DMS153 treated with DMSO at 0.1 percent for 48 hours (cell line): ENCODE results near the gene RAMP3.
"Not testable (repeated sequence)": the region's sequence is repeated elsewhere in the genome, so short reads cannot be mapped to it uniquely, and the experiment has no call there.

Experiments
- DNase-seq: peaks from one replicate; lab custom pipeline; 2025; ENCODE audit not compliant: unreplicated experiment; lab: John Stamatoyannopoulos, UW

The RAMP3 gene, protein sequence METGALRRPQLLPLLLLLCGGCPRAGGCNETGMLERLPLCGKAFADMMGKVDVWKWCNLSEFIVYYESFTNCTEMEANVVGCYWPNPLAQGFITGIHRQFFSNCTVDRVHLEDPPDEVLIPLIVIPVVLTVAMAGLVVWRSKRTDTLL

DNA sequence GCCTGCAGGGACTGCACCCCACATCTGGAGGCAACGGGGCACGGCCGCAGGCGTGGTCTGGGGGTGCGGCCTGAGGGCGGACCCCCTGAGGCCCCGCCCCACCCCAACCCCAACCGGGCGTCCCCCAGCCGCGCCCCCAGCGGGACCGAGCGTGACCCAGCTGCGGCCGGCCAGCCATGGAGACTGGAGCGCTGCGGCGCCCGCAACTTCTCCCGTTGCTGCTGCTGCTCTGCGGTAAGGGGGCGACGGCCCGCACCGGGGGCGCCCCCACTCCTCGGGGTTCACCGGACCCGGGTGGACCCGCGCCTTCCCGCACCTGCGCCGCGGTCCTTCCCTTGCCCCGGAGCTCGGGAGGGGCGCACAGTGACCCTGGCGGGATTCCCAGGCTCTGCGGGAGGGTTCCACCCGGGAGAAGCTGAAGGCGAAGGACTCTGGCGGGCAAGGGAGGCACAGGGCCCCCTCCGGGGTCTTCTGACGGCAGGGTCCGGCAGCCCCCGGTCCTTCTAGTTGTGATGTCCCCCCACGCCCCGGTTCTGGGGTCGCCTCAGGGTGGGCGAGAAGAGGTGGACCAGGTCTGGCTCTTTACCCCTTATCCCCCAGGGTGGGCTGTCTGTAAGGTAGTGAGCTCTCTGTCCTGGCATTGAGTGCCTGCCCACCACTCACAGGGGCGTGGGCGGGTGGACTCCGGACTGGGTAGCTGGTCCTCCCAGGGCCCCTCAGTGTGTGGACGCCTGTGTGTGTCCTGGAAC lies at the start of gene RAMP3:
TSS of gene RAMP3 (plus strand) at position 139 of the 749 bp plus-strand sequence. CDS start at position 177, 38 bp downstream.
- no peak for DNase-seq

- DNase-seq: no peak
These were observed 48.7 kb upstream of the RAMP3 start for GRCh38 chr7:45108863-45109262.

DNA sequence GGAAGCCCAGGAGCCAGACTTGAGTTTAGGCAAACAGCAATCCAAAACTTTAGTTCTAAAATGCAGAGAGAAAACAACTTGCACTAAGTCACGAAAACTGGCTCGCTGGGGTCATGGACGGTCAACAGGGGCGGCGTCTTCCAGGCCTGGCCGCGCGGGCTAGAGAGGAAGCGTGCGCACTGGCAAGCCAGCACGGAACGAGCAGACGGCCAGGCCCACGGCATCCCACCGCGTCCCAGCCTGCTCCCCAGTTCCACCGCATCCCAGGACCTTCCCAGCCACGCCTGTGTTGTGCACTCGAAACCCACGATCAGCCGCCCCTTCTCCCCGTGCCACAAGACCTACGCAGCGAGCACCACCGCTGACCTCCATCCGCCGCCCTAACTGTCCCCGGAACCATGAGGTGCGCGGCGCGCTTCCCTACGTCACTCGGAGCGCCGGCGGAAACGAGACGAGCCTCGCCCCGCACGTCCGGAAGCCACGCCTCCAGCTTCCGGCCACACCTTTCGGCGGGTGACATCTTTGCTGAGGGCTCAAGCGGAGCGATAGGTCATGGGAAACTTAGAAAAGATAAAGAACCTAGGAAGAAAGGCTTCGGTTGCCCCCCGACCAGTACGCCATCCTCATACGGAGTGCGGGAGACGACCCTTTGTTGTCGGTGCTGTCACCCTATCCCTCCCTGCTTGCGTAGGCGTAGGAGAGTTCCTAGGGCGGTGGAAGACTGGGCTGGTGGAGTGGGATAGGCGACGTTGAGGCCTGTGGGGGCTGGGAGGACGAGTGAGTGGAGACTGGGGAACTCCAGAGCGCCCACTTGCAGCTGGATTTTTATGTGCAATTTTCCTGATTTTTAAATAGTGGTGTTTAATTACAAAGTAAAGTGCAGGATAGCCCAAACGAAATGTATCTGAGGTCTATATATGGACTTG lies 46.0 kb upstream of the RAMP3 start, which contains the start of gene TBRG4:
TSS of gene TBRG4 (minus strand) at position 400 of the 926 bp plus-strand sequence. CDS start 2,460 bp downstream, outside the sequence.
- DNase-seq: peak; percentile 93

GRCh38 chr7:45112648-45113047 lies 44.9 kb upstream of the RAMP3 start:
- no peak for DNase-seq

DNA sequence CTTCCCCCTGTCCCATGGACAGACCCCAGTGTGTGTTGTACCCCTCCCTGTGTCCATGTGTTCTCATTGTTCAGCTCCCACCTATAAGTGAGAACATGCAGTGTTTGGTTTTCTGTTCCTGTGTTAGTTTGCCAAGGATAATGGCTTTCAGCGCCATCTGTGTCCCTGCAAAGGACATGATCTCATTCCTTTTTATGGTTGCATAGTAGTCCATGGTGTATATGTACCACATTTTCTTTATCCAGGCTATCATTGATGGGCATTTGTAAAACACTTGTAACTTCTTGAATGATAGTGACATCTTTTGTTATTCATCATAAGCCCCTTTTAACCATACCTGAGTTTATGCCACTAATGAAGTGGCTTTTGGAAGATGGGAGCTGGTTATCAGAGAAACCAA lies 43.3 kb upstream of the RAMP3 start:
- not testable (repeated sequence) for DNase-seq

DNA sequence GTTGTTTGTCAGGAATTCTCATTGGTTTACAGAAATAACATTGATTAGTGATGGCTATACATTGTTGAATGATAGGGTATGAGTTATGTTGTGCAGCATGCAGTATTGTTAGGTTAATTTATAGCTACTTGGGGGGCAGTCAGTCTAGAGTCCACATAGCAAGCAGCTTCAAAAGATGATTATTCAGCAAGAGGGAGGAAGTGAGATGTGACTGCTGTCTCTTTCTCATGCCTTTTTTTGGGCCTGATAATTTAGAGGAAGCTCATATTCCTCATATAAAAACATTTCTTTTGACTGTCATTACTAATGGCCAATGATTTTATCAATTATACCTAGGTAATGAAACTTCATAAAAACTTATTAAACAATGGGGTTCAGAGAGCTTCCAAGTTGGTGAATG lies 42.7 kb upstream of the RAMP3 start:
- no peak for DNase-seq

- no peak for DNase-seq
These were observed 41.5 kb upstream of the RAMP3 start for GRCh38 chr7:45116048-45116447.

DNA sequence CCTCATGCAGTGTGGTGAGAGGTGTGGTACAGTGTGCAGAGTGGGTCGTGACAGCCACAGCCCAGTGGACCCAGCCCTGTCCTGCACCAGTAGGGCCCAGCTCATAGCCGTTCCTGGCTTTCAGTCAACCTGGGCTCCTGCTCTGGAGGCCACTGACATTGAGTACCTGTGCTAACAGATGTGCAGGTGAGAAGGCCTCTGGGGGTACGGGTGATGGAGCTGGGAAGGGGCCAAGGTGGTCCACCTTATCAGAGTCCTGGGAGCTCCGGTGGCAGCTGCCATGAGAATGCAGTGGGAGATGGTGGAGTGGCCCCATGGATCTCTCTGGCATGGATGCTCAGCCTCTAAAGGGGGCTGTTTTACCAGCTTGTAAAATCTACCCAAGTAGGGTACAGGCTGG lies 40.0 kb upstream of the RAMP3 start:
- no peak for DNase-seq

DNA sequence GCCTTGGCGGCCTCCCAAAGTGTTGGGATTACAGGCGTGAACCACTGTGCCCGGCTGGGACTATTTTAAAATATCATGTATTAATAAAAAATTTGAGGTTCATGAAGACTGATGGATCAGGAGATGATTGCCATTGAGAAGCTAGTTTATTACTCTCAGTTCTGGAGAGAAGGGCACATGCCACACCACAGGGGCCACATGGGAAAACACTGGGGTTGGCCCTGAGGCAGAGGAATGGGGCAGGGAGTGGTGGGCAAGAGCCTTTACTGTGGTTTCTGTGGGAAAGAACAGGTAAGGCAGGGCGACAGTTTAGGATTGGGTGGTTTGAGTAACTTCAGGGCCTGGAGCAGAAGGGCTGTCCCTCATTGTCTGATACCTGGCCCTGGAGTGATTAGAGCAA lies 39.3 kb upstream of the RAMP3 start:
- no peak for DNase-seq

DNA sequence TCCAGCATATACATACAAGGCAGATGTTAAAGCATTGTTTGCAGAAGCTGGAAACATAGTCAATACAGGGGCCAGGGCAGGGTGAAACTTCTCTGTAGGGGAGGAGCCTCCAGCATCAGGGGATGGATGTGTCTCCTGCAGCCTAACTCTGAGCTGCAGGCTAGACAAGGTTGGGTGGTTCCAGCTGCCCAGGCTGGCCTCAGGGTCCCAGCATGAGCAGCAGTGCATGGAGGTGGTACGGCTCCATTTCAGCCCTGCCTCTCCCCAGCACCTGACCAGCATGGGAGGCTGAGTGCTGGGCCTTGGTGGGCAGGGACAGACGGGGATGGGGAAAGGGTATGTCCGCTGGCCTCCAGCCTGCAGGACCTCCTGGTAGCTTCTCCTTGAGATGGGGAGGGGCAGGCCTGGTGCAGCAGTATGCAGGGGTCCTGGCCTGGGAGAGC lies 38.7 kb upstream of the RAMP3 start:
- DNase-seq: no peak

DNA sequence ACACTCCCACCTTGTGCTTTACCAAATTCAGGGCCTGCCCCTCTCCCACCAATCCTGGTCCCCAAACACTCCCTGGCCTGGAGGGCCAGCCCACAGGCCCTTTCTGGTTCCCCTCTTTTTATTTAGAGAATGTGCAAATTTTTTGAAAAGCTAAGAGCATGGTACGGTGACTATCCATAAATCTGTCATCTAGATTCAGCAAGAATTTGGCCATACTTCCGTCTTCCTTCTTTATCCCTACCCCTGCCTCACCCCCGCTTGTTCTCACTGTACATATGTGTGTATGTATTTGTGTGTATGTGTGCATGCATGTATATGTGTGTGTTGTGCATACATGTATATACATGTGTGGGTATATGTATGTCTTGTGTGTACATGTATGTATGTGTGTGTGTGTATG lies 38.0 kb upstream of the RAMP3 start:
- no peak for DNase-seq

DNA sequence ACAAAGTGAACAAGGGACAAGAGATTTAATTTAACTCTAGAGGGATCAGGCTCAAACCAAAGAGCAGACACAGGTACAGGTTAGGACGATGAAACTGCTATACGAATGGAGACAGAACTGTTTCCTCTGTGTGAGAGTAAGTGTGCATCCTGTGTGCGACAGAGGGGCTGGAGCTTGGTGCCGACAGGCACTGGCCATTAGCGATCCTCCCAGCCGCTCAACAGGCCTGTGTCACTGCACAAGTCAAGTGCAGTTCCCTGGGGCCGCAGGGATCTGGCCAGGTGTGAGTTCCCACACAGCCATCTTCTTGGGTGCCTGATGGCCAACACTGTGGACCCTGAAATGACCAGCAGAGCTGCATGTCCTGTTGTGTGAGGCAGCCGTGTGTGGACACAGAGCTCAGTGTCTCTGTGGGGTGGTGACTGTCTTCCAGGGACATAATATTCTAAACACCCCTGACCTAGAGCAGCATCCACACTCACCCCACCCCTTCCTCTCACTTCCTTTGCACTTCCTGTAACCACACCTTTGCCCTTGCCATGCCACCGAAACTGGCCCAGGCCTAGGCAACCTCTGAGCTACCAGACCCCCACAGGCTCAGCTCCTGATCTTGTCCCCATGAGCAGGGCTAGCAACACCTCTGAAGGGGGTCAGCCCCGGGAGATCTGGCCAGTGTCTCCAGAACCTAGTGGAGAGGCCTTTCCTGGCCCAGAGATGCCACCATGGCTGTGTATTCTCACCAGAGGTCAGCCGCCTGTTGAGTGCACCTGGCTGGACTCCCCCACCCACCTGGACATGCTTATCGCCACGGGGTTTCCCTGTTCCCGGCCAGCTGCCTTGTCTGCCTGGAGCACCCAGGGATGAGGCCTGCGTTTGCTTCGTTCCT lies 34.4 kb upstream of the RAMP3 start:
- DNase-seq: no peak

GRCh38 chr7:45123913-45124710 lies 33.5 kb upstream of the RAMP3 start:
- no peak for DNase-seq

DNA sequence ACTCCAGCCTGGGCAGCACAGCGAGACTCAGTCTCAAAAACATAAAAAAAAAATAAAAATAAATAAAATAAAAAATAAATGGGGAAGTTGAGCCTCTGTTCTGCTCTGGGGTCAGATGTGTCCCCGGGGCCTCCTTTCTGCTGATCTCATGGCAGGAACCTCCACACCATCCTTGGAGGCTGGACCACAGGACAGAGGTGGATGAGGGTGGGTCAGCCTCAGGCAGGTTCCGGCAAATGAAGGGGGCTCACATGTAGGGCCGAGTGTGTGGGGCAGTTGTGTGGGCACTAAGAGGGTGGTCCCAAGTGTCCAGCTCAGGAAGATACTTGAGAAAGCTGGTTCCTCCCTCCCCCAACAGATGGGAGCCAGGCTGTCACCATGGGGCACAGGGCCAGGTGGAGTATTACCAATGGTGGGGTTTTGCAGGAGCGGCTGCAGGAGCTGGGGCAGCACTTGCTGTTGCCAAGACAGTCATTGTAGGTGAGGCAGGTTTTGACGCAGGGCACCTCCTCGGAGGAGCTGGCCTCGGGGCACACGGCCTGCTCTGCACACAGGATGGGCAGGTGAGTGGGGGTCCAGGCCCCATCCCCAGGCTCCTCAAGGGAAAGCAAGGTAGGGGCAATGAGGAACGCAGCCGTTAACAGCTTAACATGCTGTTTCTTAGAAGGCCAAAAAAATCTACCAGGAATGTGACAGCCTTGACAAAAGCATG lies 32.2 kb upstream of the RAMP3 start:
- no peak for DNase-seq

DNA sequence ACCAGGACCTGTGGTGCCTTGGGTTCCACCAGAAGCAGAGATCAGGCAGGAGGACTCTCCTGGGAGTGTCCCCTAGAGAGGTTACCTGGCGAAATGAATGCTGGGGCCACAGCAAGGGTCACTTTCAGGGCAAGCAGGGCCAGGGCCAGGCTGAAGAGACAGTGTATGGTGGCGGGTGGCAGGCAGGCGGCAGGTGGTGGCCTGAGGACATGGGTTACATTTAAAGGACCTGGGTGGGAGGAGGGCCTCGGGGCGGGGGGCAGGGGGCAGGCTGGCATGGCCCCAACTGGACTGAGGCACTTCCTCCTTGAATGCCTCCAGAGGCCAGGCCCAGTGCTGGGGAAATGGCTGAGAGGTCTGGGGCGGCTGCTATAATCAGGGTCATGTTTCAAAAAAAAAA lies 31.4 kb upstream of the RAMP3 start:
- no peak for DNase-seq

- no peak for DNase-seq
These were observed 30.7 kb upstream of the RAMP3 start for GRCh38 chr7:45126920-45127319.

DNA sequence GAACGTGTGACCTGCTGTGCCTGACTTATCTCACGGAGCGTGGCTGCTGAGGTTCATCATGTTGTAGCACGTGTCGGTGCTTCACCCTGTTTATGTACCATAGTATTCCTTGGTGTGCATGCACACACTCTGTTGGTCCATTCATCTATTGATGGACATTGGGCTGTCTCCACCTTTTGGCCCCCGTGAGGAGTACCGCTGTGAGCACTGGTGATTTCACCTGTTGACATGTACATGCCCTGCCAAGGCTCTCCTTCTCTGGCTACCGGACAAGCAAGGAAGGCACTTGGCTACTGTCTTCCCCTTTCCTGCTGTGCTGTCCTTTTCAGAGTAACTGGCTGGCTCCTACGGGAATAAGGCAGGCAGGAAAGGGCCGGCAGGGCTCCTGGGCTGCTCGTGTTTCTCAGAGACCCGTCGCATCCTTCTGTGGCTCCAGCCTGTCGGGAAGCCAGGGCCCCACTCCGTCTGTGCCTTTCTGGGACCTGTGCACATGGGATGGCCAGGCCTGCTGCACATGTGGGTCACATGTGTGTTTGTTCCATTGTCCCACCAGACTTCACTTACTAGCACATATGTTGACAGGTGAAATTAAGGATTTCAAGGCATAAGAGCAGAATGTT lies 28.3 kb upstream of the RAMP3 start:
- DNase-seq: no peak

DNA sequence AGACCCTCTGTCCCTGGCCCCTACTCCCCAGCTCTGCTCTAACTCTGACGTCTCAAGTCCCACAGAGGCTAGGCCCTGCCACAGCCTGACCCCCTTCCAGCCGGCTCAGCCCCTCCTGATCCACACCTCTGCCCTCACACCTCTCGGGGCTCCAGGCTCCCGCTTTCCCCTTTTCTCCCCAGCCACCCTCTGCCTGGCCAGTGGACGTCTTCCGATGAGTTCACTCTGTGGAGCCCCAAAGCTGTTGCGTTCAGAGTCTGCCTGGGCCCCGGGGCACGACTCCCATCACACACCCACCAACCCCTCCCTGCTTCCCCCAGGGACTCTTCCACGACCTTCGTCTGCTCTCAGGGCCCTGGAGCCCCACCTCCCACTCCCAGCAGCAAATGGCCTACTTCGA lies 27.7 kb upstream of the RAMP3 start:
- DNase-seq: no peak

DNA sequence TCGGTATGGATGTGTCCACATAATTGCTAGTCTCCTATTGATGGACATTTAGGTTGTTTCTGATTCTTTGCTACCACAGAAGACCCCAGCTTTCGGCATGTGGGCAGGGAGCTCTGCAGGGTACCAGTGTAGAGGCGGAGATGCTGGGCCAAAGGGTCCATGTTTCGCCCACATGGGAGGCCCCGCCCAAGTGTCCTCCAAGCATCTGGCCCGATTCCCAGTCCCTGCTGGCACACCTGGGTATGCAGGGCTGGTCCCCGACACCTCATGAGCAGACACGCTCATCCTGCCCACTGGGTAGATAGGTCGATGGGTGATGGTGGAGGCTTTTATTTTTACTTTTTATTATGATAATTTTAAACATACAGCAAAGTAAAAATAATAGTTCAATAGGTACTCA lies 26.7 kb upstream of the RAMP3 start:
- DNase-seq: no peak
